IMR-90 (cell line): Measurements from ENCODE around the gene GNAS. TPM values are rescaled to one million over a fixed set of nuclear protein-coding genes. Genes with fewer than 3 reads are reported as not detected.

Experiments used
- ATAC-seq: fragments of 200-7000 bp; cut with Tn5 transposase; 2 replicates; pipeline ENCODE4 v1.9.1; 2020; ENCODE audit warnings: low read depth, mild to moderate bottlenecking, moderate library complexity
- BruUV-seq: library from RNA; stranded (reverse); fragments of 400-500 nt; replicated peaks from 2 replicates; lab custom pipeline; 2021; lab: Mats Ljungman, UMichigan
- CTCF ChIA-PET: fragments of 300-600 bp; formaldehyde crosslinking; extraction: SDS; loops from one replicate; lab custom pipeline; 2021; ENCODE audit warnings: antibody characterized with exemption; lab: Yijun Ruan, JAX
- POLR2A ChIA-PET: fragments of 300-600 bp; sonication (Branson Sonifier 250); formaldehyde crosslinking; loops from one replicate; lab custom pipeline; 2022; ENCODE audit warnings: antibody characterized with exemption; ENCODE audit not compliant: unreplicated experiment; lab: Charles Lee
- DNase-seq: peaks from one replicate; pipeline ENCODE4 v3.0.0; 2013
- H2AFZ ChIP-seq: replicated peaks from 2 replicates; pipeline ENCODE3; 2013; ENCODE audit warnings: low read length, mild to moderate bottlenecking; ENCODE audit not compliant: poor library complexity
- H2AK5ac ChIP-seq: 2 replicates; pipeline ENCODE4 v1.6.1; 2013; ENCODE audit warnings: low read depth, low read length, inconsistent platforms
- H2AK9ac ChIP-seq: replicated peaks from 2 replicates; pipeline ENCODE3; 2013; ENCODE audit warnings: mild to moderate bottlenecking, low read depth, low read length, moderate library complexity; ENCODE audit not compliant: poor library complexity
- H2BK120ac ChIP-seq: 2 replicates; pipeline ENCODE4 v1.6.1; 2013; ENCODE audit warnings: low read depth, low read length, inconsistent platforms
- H2BK15ac ChIP-seq: 3 replicates; pipeline ENCODE4 v1.6.1; 2013; ENCODE audit warnings: low read depth, low read length, inconsistent platforms
- H2BK20ac ChIP-seq: 2 replicates; pipeline ENCODE4 v1.6.1; 2013; ENCODE audit warnings: low read depth, mild to moderate bottlenecking, inconsistent platforms, low read length, moderate library complexity
- H2BK5ac ChIP-seq: 2 replicates; pipeline ENCODE4 v1.6.1; 2013; ENCODE audit warnings: mild to moderate bottlenecking, low read depth, low read length, inconsistent platforms; ENCODE audit not compliant: poor library complexity, severe bottlenecking
- H3K14ac ChIP-seq: replicated peaks from 2 replicates; pipeline ENCODE4 v1.6.1; 2013; ENCODE audit warnings: low read depth, low read length, inconsistent platforms
- H3K18ac ChIP-seq: 2 replicates; pipeline ENCODE4 v1.6.1; 2013; ENCODE audit warnings: low read depth, low read length, control low read depth
- H3K23ac ChIP-seq: 2 replicates; pipeline ENCODE4 v1.6.1; 2013; ENCODE audit warnings: low read depth, low read length, inconsistent platforms
- H3K27ac ChIP-seq: 2 replicates; pipeline ENCODE4 v1.5.1; 2013; ENCODE audit warnings: mild to moderate bottlenecking, control low read depth, low read length; ENCODE audit not compliant: insufficient read depth
- H3K27me3 ChIP-seq: 2 replicates; pipeline ENCODE4 v1.6.1; 2013; ENCODE audit warnings: low read length; ENCODE audit not compliant: control insufficient read depth, insufficient read depth
- H3K36me3 ChIP-seq: 2 replicates; pipeline ENCODE4 v1.6.1; 2013; ENCODE audit warnings: low read length, mixed read lengths; ENCODE audit not compliant: control insufficient read depth, insufficient read depth
- H3K4ac ChIP-seq: 2 replicates; pipeline ENCODE4 v1.6.1; 2013; ENCODE audit warnings: low read depth, low read length, inconsistent platforms
- H3K4me1 ChIP-seq: 2 replicates; pipeline ENCODE4 v1.6.1; 2013; ENCODE audit warnings: low read length, mixed read lengths; ENCODE audit not compliant: control insufficient read depth, insufficient read depth
- H3K4me2 ChIP-seq: 2 replicates; pipeline ENCODE4 v1.6.1; 2013; ENCODE audit warnings: low read depth, mild to moderate bottlenecking, control low read depth, low read length, moderate library complexity
- H3K4me3 ChIP-seq: 2 replicates; pipeline ENCODE4 v1.5.1; 2013; ENCODE audit warnings: low read depth, mild to moderate bottlenecking, control low read depth, low read length, moderate library complexity; ENCODE audit not compliant: insufficient read depth
- H3K56ac ChIP-seq: 2 replicates; pipeline ENCODE4 v1.6.1; 2013; ENCODE audit warnings: low read length, inconsistent platforms; ENCODE audit not compliant: insufficient read depth; ENCODE audit errors: extremely low read depth
- H3K79me1 ChIP-seq, 2 experiments: 2 replicates each; pipeline ENCODE4 v1.6.1; 2013; ENCODE audit warnings: low read length in 2 of 2, inconsistent platforms in 1 of 2, low read depth in 1 of 2
- H3K9ac ChIP-seq: 2 replicates; pipeline ENCODE4 v1.6.1; 2013; ENCODE audit warnings: low read depth, low read length, control low read depth
- H3K9me1 ChIP-seq: 2 replicates; pipeline ENCODE4 v1.6.1; 2013; ENCODE audit warnings: low read length, inconsistent platforms; ENCODE audit not compliant: insufficient read depth
- H3K9me3 ChIP-seq: 2 replicates; pipeline ENCODE4 v1.6.1; 2013; ENCODE audit warnings: low read length; ENCODE audit not compliant: control insufficient read depth, insufficient read depth
- H4K20me1 ChIP-seq: 2 replicates; pipeline ENCODE4 v1.6.1; 2013; ENCODE audit warnings: low read length, inconsistent platforms; ENCODE audit not compliant: insufficient read depth
- H4K5ac ChIP-seq: 2 replicates; pipeline ENCODE4 v1.6.1; 2013; ENCODE audit warnings: mild to moderate bottlenecking, low read depth, low read length, control low read depth
- H4K8ac ChIP-seq, 2 experiments: 2 replicates each; pipeline ENCODE4 v1.6.1; 2013; ENCODE audit warnings: low read depth in 2 of 2, low read length in 2 of 2, control low read depth in 1 of 2, inconsistent platforms in 1 of 2
- H4K91ac ChIP-seq: 2 replicates; pipeline ENCODE4 v1.6.1; 2013; ENCODE audit warnings: low read depth, low read length, inconsistent platforms; ENCODE audit not compliant: insufficient read depth
- BHLHE40 ChIP-seq: fragments of 150-350 bp; IDR thresholded peaks from 2 replicates; pipeline ENCODE4 v1.6.1; 2016; ENCODE audit warnings: mild to moderate bottlenecking, low read depth, low read length
- CEBPB ChIP-seq: IDR thresholded peaks from 2 replicates; pipeline ENCODE4 v1.6.1; 2012; ENCODE audit warnings: low read depth, low read length, improper control_type of control experiment
- CHD1 ChIP-seq: IDR thresholded peaks from 2 replicates; pipeline ENCODE4 v1.6.1; 2012; ENCODE audit warnings: low read depth, low read length, improper control_type of control experiment
- FOS ChIP-seq: fragments of 150-350 bp; IDR thresholded peaks from 2 replicates; pipeline ENCODE4 v1.6.1; 2016; ENCODE audit warnings: low read depth, low read length
- MAFK ChIP-seq: IDR thresholded peaks from 2 replicates; pipeline ENCODE4 v1.6.1; 2012; ENCODE audit warnings: low read depth, low read length, improper control_type of control experiment
- MAZ ChIP-seq: IDR thresholded peaks from 2 replicates; pipeline ENCODE4 v1.6.1; 2012; ENCODE audit warnings: low read depth, mild to moderate bottlenecking, low read length, improper control_type of control experiment, moderate library complexity, borderline replicate concordance
- MXI1 ChIP-seq: IDR thresholded peaks from 2 replicates; pipeline ENCODE4 v1.6.1; 2012; ENCODE audit warnings: low read depth, mild to moderate bottlenecking, low read length, moderate library complexity, borderline replicate concordance
- NFE2L2 ChIP-seq: fragments of 150-350 bp; IDR thresholded peaks from 2 replicates; pipeline ENCODE4 v1.6.1; 2016; ENCODE audit warnings: low read depth, mild to moderate bottlenecking, low read length
- POLR2A ChIP-seq: IDR thresholded peaks from 2 replicates; pipeline ENCODE4 v1.6.1; 2012; ENCODE audit warnings: mild to moderate bottlenecking, low read depth, low read length
- RAD21 ChIP-seq: IDR thresholded peaks from 2 replicates; pipeline ENCODE4 v1.6.1; 2012; ENCODE audit warnings: low read length, improper control_type of control experiment
- RCOR1 ChIP-seq: IDR thresholded peaks from 2 replicates; pipeline ENCODE4 v1.6.1; 2012; ENCODE audit warnings: mild to moderate bottlenecking, low read length, improper control_type of control experiment; ENCODE audit not compliant: insufficient replicate concordance
- RFX5 ChIP-seq: IDR thresholded peaks from 2 replicates; pipeline ENCODE4 v1.8.0; 2012; ENCODE audit warnings: low read depth, mild to moderate bottlenecking, low read length, moderate library complexity
- SMC3 ChIP-seq: fragments of 150-350 bp; IDR thresholded peaks from 2 replicates; pipeline ENCODE4 v1.6.1; 2016; ENCODE audit warnings: low read depth, mild to moderate bottlenecking, antibody characterized with exemption, low read length, moderate library complexity
- WGBS, 2 experiments: methylation state at CpG; one replicate each; pipeline versions ENCODE4 v1.1.5 to v1.1.7; 2013; ENCODE audit warnings: missing lambda C conversion rate in 2 of 2; ENCODE audit not compliant: insufficient read length in 1 of 2; ENCODE audit errors: extremely low coverage in 2 of 2; 5-methylcytosine and 5-hydroxymethylcytosine counted together
- dilution Hi-C: fragments of 300-500 bp; cut with HindIII; formaldehyde crosslinking; loops from one replicate; pipeline ENCODE4 v1.14.3; 2018; ENCODE audit warnings: low sequenced_read_pairs; ENCODE audit not compliant: unreplicated experiment
- in situ Hi-C: fragments of 300-500 bp; cut with MboI; formaldehyde crosslinking; loops from 3 replicates; pipeline ENCODE4 v1.14.3; 2019; ENCODE audit warnings: low sequenced_read_pairs, inconsistent platforms, mixed read lengths
- intact Hi-C: fragments of 100-400 bp; cut with micrococcal nuclease; formaldehyde crosslinking; loops from 2 replicates; pipeline ENCODE4 v1.10.0; 2022
- polyA plus RNA-seq, 3 experiments: library from polyadenylated mRNA; depleted of rRNA; stranded (reverse); fragments of >200 nt; gene quantifications; 2 replicates each; pipeline ENCODE4 v1.2.3, GENCODE V29; 2012; ENCODE audit warnings: low replicate concordance in 1 of 3
- total RNA-seq: library from RNA; depleted of rRNA; stranded (reverse); fragments of >200 nt; gene quantifications from 2 replicates; pipeline ENCODE4 v1.2.3, GENCODE V29; 2012
- TF ChIP-seq, protein P1 (sequence below): fragments of 150-350 bp; IDR thresholded peaks from 2 replicates; pipeline ENCODE4 v1.6.1; 2017; ENCODE audit warnings: mild to moderate bottlenecking, antibody characterized with exemption, low read length, low read depth
- TF ChIP-seq, protein P2 (sequence below): conservative IDR thresholded peaks from 2 replicates; pipeline ENCODE4 v1.5.1; 2012; ENCODE audit warnings: mild to moderate bottlenecking, low read depth, low read length, improper control_type of control experiment
- TF ChIP-seq, protein P3 (sequence below): fragments of 150-350 bp; IDR thresholded peaks from 2 replicates; pipeline ENCODE4 v1.6.1; 2016; ENCODE audit warnings: low read depth, mild to moderate bottlenecking, low read length, moderate library complexity, borderline replicate concordance

The GNAS gene
- total and polyA plus RNA-seq, 2 of the 4 experiments (the other 2 are of a cell fraction) = 397 to 1,356 TPM

DNA sequence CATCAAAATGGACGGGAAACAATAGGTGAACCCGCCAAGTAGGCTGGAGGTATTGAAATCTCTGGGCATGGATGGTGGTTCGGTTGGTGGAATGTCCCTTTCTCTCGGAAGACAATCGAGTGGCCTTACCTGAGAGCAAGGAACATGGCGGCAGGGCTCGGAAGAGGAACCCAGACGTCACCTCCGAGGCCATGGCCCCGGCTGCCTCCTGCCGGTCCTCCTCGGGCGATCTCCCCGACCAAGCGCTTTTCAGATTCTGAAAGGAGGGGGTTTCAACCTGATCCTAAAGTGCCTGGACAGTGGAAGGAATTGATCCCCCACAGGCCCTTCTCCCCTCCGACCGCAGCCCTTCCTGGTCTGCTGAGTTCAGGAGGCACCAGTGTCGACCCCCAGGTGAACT is 49.0 kb upstream of the GNAS start:
- H4K20me1 ChIP-seq = no peaks in the 10 kb centered on the region; the same call in 1 of the 2 replicates

More for the DNA sequence above, 49.0 kb upstream of the GNAS start:
- Histone ChIP-seq H2BK120ac (no peak overlapping the region), H2AK5ac (no peak overlapping the region), H3K79me1 (no peaks in the 10 kb centered on the region), H3K9me3 (no peaks in the 10 kb centered on the region), H2BK20ac (no peak overlapping the region), H2BK15ac (no peak overlapping the region), H3K27me3 (peaks cover 42% of the 10 kb centered on the region), H3K56ac (no peak overlapping the region), H3K18ac (no peak overlapping the region), H2BK5ac (no peak overlapping the region), H4K5ac (no peak overlapping the region), H3K4ac (no peak overlapping the region), H2AK9ac (no peak overlapping the region), H2AFZ (no peak overlapping the region), H3K23ac (no peak overlapping the region), H4K91ac (no peak overlapping the region), H3K9me1 (no peaks in the 10 kb centered on the region), H4K8ac (no peak overlapping the region), H3K4me2 (no peak overlapping the region), H3K9ac (no peak overlapping the region), H3K36me3 (no peaks in the 10 kb centered on the region), H3K14ac (no peak overlapping the region), H3K27ac (no peak overlapping the region), H3K4me1 (no peaks in the 10 kb centered on the region), H3K4me3 (no peak overlapping the region)
- CTCF ChIA-PET = no interaction called here
- intact Hi-C loops (no loop called here), in situ Hi-C loops (no loop called here), dilution Hi-C loops (no loop called here)
- DNase-seq (no peak), ATAC-seq (no peak)
- no peak for TF ChIP-seq SMC3
- TF ChIP-seq, protein P1, sequence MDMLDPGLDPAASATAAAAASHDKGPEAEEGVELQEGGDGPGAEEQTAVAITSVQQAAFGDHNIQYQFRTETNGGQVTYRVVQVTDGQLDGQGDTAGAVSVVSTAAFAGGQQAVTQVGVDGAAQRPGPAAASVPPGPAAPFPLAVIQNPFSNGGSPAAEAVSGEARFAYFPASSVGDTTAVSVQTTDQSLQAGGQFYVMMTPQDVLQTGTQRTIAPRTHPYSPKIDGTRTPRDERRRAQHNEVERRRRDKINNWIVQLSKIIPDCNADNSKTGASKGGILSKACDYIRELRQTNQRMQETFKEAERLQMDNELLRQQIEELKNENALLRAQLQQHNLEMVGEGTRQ = no peak
- no peak for TF ChIP-seq RAD21
- no peak for TF ChIP-seq CHD1
- no peak for TF ChIP-seq MAFK
- no peak for TF ChIP-seq MXI1
- no peak for TF ChIP-seq NFE2L2
- TF ChIP-seq, protein P2, sequence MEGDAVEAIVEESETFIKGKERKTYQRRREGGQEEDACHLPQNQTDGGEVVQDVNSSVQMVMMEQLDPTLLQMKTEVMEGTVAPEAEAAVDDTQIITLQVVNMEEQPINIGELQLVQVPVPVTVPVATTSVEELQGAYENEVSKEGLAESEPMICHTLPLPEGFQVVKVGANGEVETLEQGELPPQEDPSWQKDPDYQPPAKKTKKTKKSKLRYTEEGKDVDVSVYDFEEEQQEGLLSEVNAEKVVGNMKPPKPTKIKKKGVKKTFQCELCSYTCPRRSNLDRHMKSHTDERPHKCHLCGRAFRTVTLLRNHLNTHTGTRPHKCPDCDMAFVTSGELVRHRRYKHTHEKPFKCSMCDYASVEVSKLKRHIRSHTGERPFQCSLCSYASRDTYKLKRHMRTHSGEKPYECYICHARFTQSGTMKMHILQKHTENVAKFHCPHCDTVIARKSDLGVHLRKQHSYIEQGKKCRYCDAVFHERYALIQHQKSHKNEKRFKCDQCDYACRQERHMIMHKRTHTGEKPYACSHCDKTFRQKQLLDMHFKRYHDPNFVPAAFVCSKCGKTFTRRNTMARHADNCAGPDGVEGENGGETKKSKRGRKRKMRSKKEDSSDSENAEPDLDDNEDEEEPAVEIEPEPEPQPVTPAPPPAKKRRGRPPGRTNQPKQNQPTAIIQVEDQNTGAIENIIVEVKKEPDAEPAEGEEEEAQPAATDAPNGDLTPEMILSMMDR = no peak
- TF ChIP-seq BHLHE40 = no peak
- TF ChIP-seq POLR2A = no peak
- no peak for TF ChIP-seq RCOR1
- no peak for TF ChIP-seq FOS
- no peak for TF ChIP-seq CEBPB
- TF ChIP-seq, protein P3, sequence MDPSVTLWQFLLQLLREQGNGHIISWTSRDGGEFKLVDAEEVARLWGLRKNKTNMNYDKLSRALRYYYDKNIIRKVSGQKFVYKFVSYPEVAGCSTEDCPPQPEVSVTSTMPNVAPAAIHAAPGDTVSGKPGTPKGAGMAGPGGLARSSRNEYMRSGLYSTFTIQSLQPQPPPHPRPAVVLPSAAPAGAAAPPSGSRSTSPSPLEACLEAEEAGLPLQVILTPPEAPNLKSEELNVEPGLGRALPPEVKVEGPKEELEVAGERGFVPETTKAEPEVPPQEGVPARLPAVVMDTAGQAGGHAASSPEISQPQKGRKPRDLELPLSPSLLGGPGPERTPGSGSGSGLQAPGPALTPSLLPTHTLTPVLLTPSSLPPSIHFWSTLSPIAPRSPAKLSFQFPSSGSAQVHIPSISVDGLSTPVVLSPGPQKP = no peak
- TF ChIP-seq RFX5 = no peak
- TF ChIP-seq MAZ = no peak
- no TSS peak for BruUV-seq
- WGBS, 2 experiments = 76% methylated on average over 3 of the region's 18 CpGs; no CpG with 5 or more reads in 1 of the 2 experiments
- POLR2A ChIA-PET = no interaction called here
